Endothelial cell of umbilical vein (primary cell): Measurements from ENCODE around the gene STN1. TPM values are rescaled to one million over a fixed set of nuclear protein-coding genes. Genes with fewer than 3 reads are reported as not detected.

ENCODE experiments used
- BruUV-seq: library from RNA; stranded (reverse); fragments of 400-500 nt; replicated peaks from 2 replicates; lab custom pipeline; 2021; lab: Mats Ljungman, UMichigan
- CTCF ChIA-PET: fragments of 300-600, 350-600 bp; sonication (Branson Sonifier 250); formaldehyde crosslinking; loops from one replicate; lab custom pipeline; 2021; ENCODE audit warnings: antibody characterized with exemption, inconsistent platforms; lab: Charles Lee
- POLR2A ChIA-PET: fragments of 300-600, 350-600 bp; sonication (Branson Sonifier 250); formaldehyde crosslinking; loops from one replicate; lab custom pipeline; 2021; ENCODE audit warnings: antibody characterized with exemption, inconsistent platforms; lab: Charles Lee
- DNase-seq: peaks from one replicate; pipeline ENCODE4 v3.0.0-alpha.2; 2011; ENCODE audit warnings: low read depth, low spot score
- FAIRE-seq: peaks from 2 replicates; lab custom pipeline; 2011; peaks lifted over from hg19 to GRCh38; lab: Jason Lieb, UNC
- H2AFZ ChIP-seq: 2 replicates; pipeline ENCODE4 v1.6.0; 2012; ENCODE audit warnings: low read depth, low read length, control low read depth, inconsistent platforms
- H3K27ac ChIP-seq: 2 replicates; pipeline ENCODE4 v1.5.1; 2011; ENCODE audit warnings: low read depth, mild to moderate bottlenecking, control low read depth, low read length, moderate library complexity; ENCODE audit not compliant: insufficient read depth
- H3K27me3 ChIP-seq, 2 experiments: 2 replicates each; pipeline versions ENCODE4 v1.6.0 to v1.6.1; 2011; ENCODE audit warnings: low read length in 2 of 2, mixed read lengths in 1 of 2; ENCODE audit not compliant: control insufficient read depth in 2 of 2, insufficient read depth in 2 of 2
- H3K36me3 ChIP-seq, 2 experiments: 2 replicates in 1 of 2; 3 replicates in 1 of 2; pipeline ENCODE4 v1.5.1; 2011; ENCODE audit warnings: low read length in 2 of 2, mild to moderate bottlenecking in 1 of 2, moderate library complexity in 1 of 2; ENCODE audit not compliant: control insufficient read depth in 2 of 2, insufficient read depth in 2 of 2; ENCODE audit errors: extremely low read depth in 1 of 2
- H3K4me1 ChIP-seq: 3 replicates; pipeline ENCODE4 v1.5.1; 2011; ENCODE audit warnings: mild to moderate bottlenecking, low read length; ENCODE audit not compliant: control insufficient read depth, insufficient read depth; ENCODE audit errors: extremely low read depth
- H3K4me2 ChIP-seq: 2 replicates; pipeline ENCODE4 v1.6.1; 2011; ENCODE audit warnings: low read length, control low read depth, mixed read lengths; ENCODE audit not compliant: insufficient read depth
- H3K4me3 ChIP-seq, 3 experiments: fragments of 200-600 bp in 1 of 3; sonication (generic), shearing (Covaris generic) in 1 of 3; replicated peaks in 1 of 3; 2 replicates each; pipeline ENCODE4 v1.5.1; 2011 to 2016; ENCODE audit warnings: control low read depth in 3 of 3, low read length in 3 of 3, mild to moderate bottlenecking in 2 of 3, inconsistent platforms in 1 of 3, low read depth in 1 of 3, moderate library complexity in 1 of 3; ENCODE audit not compliant: insufficient read depth in 1 of 3
- H3K79me2 ChIP-seq: 2 replicates; pipeline ENCODE4 v1.6.0; 2012; ENCODE audit warnings: low read length, inconsistent platforms; ENCODE audit not compliant: control insufficient read depth, insufficient read depth
- H3K9ac ChIP-seq: replicated peaks from 2 replicates; pipeline ENCODE3; 2011; ENCODE audit warnings: low read length, control low read depth; ENCODE audit not compliant: insufficient read depth; ENCODE audit errors: extremely low read depth
- H3K9me1 ChIP-seq: replicated peaks from 3 replicates; pipeline ENCODE4 v1.6.0; 2011; ENCODE audit warnings: mild to moderate bottlenecking, low read length; ENCODE audit not compliant: control insufficient read depth, insufficient read depth; ENCODE audit errors: extremely low read depth
- H3K9me3 ChIP-seq: replicated peaks from 2 replicates; pipeline ENCODE4 v1.5.1; 2012; ENCODE audit warnings: low read length, inconsistent platforms; ENCODE audit not compliant: control insufficient read depth, insufficient read depth
- H4K20me1 ChIP-seq: replicated peaks from 2 replicates; pipeline ENCODE3; 2011; ENCODE audit warnings: mild to moderate bottlenecking, low read length; ENCODE audit not compliant: control insufficient read depth, insufficient read depth; ENCODE audit errors: extremely low read depth
- CTCF ChIP-seq, 2 donors: IDR thresholded peaks; 1 replicate in 1 of 2; 2 replicates in 1 of 2; pipeline ENCODE4 v1.5.1; 2011; ENCODE audit warnings: low read length in 2 of 2, mild to moderate bottlenecking in 2 of 2, moderate library complexity in 2 of 2, control low read depth in 1 of 2, inconsistent platforms in 1 of 2, low read depth in 1 of 2; ENCODE audit not compliant: insufficient read depth in 1 of 2; ENCODE audit errors: extremely low read depth in 1 of 2
- EZH2 ChIP-seq: IDR thresholded peaks from 2 replicates; pipeline ENCODE4 v1.6.1; 2012; ENCODE audit warnings: borderline replicate concordance, low read depth, mild to moderate bottlenecking, moderate library complexity, low read length, inconsistent platforms; ENCODE audit not compliant: severe bottlenecking
- FOS ChIP-seq: IDR thresholded peaks from 2 replicates; pipeline ENCODE4 v1.6.1; 2011; ENCODE audit warnings: mild to moderate bottlenecking, low read length, moderate library complexity, borderline replicate concordance; ENCODE audit not compliant: insufficient read depth
- GATA2 ChIP-seq: IDR thresholded peaks from 2 replicates; pipeline ENCODE4 v1.7.0; 2011; ENCODE audit warnings: low read depth, mild to moderate bottlenecking, moderate library complexity, mixed read lengths, low read length; ENCODE audit not compliant: insufficient read length, insufficient read depth
- JUN ChIP-seq: IDR thresholded peaks from 2 replicates; pipeline ENCODE4 v1.6.1; 2011; ENCODE audit warnings: borderline replicate concordance, low read depth; ENCODE audit not compliant: insufficient read length, insufficient read depth
- MYC ChIP-seq: IDR thresholded peaks from one replicate; pipeline ENCODE4 v1.6.1; 2011; ENCODE audit warnings: mild to moderate bottlenecking, low read depth, low read length
- POLR2A ChIP-seq: IDR thresholded peaks from 2 replicates; pipeline ENCODE4 v1.6.1; 2012; ENCODE audit warnings: low read depth, mild to moderate bottlenecking, control low read depth, low read length
- POLR2AphosphoS5 ChIP-seq: IDR thresholded peaks from 2 replicates; pipeline ENCODE4 v1.6.1; 2012; ENCODE audit warnings: low read depth, mild to moderate bottlenecking, control low read depth, low read length, moderate library complexity; ENCODE audit not compliant: insufficient read depth
- dilution Hi-C: fragments of 300-500 bp; cut with MboI; formaldehyde crosslinking; loops from one replicate; pipeline ENCODE4 v1.15.0; 2019; ENCODE audit warnings: low sequenced_read_pairs; ENCODE audit not compliant: extremely low pct_ligation_motif_present
- intact Hi-C: fragments of 100-400 bp; cut with micrococcal nuclease; formaldehyde crosslinking; loops from one replicate; pipeline ENCODE4 v1.10.0; 2022
- polyA plus RNA-seq, 4 experiments: library from polyadenylated mRNA; depleted of rRNA in 3 of 4; stranded (reverse) in 3 of 4; unstranded in 1 of 4; fragments of >200 nt; gene quantifications; 2 replicates each; pipeline versions ENCODE4 v1.2.1 to v1.2.3, GENCODE V29; 2011 to 2012; ENCODE audit warnings: missing spikeins in 1 of 4
- total RNA-seq: library from RNA; stranded (reverse); gene quantifications from 2 replicates; pipeline ENCODE4 v1.2.3, GENCODE V29; 2021
- TF ChIP-seq, protein P1 (sequence below): IDR thresholded peaks from 2 replicates; pipeline ENCODE4 v1.6.1; 2011; ENCODE audit not compliant: insufficient read depth, insufficient read length

The STN1 gene
- total and polyA plus RNA-seq, 2 donors (not counting 3 experiments of a cell fraction or from before 2014, with no cell fraction given): 10.8 to 15.3 TPM

DNA sequence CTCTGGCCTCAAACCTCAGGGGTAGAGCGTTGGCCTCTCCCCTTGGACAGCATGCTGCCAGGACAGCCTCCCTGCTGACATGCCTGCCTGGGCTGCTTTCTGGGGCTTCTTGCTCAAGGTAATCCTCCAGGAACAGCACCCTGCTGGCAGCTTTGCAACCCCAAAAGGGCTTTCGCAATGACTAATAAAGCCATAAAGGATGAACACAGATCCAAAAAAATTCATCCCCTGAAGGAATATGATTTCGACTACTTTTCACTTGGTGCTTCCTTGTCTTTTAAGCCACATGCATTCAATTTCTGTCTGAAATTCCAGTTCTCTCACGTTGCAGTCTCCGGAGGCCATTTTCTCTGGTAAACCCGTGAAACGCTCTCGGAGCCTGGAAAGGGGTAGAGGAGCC, 47.5 kb downstream of the STN1 start:
- no peaks in the 10 kb centered on the region for H4K20me1 ChIP-seq
- intact Hi-C loops (no loop called here), dilution Hi-C loops (loop anchor here (25.0 kb wide), 1 partner anchor 158 kb away; no protein-coding TSS in a partner anchor)
- H3K27me3 ChIP-seq: peaks cover 0 to 4% of the 10 kb centered on the region in 2 experiments
- H3K4me1 ChIP-seq: no peaks in the 10 kb centered on the region
- no TSS peak for BruUV-seq
- no peak overlapping the region for H3K4me3 ChIP-seq
- H3K9me3 ChIP-seq: no peaks in the 10 kb centered on the region
- H3K4me2 ChIP-seq: no peak overlapping the region
- no peak overlapping the region for H3K27ac ChIP-seq
- no peak for DNase-seq
- POLR2A ChIA-PET: no interaction called here
- H3K79me2 ChIP-seq: no peaks in the 10 kb centered on the region
- TF ChIP-seq POLR2A (no peak), POLR2AphosphoS5 (no peak), EZH2 (no peak), MYC (no peak), GATA2 (no peak), FOS (no peak), CTCF (IDR thresholded peaks at IDR 0.05; ENCODE audit: extremely low read depth in 1 of 2, insufficient read depth in 1 of 2, low read depth in 1 of 2, low read length in 2 of 2) (no peak), JUN (no peak)
- TF ChIP-seq, protein P1, sequence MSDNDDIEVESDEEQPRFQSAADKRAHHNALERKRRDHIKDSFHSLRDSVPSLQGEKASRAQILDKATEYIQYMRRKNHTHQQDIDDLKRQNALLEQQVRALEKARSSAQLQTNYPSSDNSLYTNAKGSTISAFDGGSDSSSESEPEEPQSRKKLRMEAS: no peak
- no peaks in the 10 kb centered on the region for H3K9me1 ChIP-seq
- H3K36me3 ChIP-seq: no peaks in the 10 kb centered on the region
- CTCF ChIA-PET: interaction anchor here (1.5 kb wide), 1 partner anchor 158 kb away, joined by 6 read pairs; no protein-coding TSS in a partner anchor
- FAIRE-seq: no peak
- no peak overlapping the region for H3K9ac ChIP-seq
- no peak overlapping the region for H2AFZ ChIP-seq
